Neutrophil (primary cell): ENCODE measurements around the gene PTPRN2.
"Not testable (repeated sequence)": the region's sequence is repeated elsewhere in the genome, so short reads cannot be mapped to it uniquely, and the experiment has no call there.

Experiments used
- H3K27ac ChIP-seq: fragments of 200-600 bp; sonication (generic); 2 replicates; pipeline ENCODE4 v1.5.1; 2016; ENCODE audit warnings: mild to moderate bottlenecking, moderate library complexity
- H3K27me3 ChIP-seq: fragments of 200-600 bp; sonication (generic); 2 replicates; pipeline ENCODE4 v1.6.0; 2016; ENCODE audit warnings: mild to moderate bottlenecking
- H3K36me3 ChIP-seq: fragments of 200-600 bp; sonication (generic); 2 replicates; pipeline ENCODE4 v1.5.1; 2017
- H3K4me1 ChIP-seq, 2 experiments: fragments of 200-600 bp in 1 of 2; sonication (generic) in 1 of 2; 1 replicate in 1 of 2; 2 replicates in 1 of 2; pipeline versions ENCODE4 v1.5.1 to v1.6.1; 2013 to 2016; ENCODE audit warnings: low read depth in 1 of 2, low read length in 1 of 2, mild to moderate bottlenecking in 1 of 2, moderate library complexity in 1 of 2; ENCODE audit not compliant: control insufficient read depth in 1 of 2, insufficient read depth in 1 of 2
- H3K4me3 ChIP-seq, 2 experiments: fragments of 200-600 bp in 1 of 2; sonication (generic) in 1 of 2; 1 replicate in 1 of 2; 2 replicates in 1 of 2; pipeline ENCODE4 v1.5.1; 2013 to 2016; ENCODE audit warnings: low read depth in 1 of 2, low read length in 1 of 2, mild to moderate bottlenecking in 1 of 2, moderate library complexity in 1 of 2
- H3K9me3 ChIP-seq: fragments of 200-600 bp; sonication (generic); 2 replicates; pipeline ENCODE4 v1.5.1; 2016
- CTCF ChIP-seq: fragments of 200-600 bp; sonication (generic); IDR thresholded peaks from 2 replicates; pipeline ENCODE4 v1.5.1; 2016; ENCODE audit warnings: antibody characterized with exemption

Gene PTPRN2

GRCh38 chr7:158351051-158351450 lies 236.6 kb downstream of the PTPRN2 start:
- no peak for TF ChIP-seq CTCF
- no peak overlapping the region for H3K27ac ChIP-seq
- no peaks in the 10 kb centered on the region for H3K9me3 ChIP-seq
- H3K4me1 ChIP-seq = no peaks in the 10 kb centered on the region
- H3K27me3 ChIP-seq = no peaks in the 10 kb centered on the region
- no peaks in the 10 kb centered on the region for H3K36me3 ChIP-seq
- no peak overlapping the region for H3K4me3 ChIP-seq

DNA sequence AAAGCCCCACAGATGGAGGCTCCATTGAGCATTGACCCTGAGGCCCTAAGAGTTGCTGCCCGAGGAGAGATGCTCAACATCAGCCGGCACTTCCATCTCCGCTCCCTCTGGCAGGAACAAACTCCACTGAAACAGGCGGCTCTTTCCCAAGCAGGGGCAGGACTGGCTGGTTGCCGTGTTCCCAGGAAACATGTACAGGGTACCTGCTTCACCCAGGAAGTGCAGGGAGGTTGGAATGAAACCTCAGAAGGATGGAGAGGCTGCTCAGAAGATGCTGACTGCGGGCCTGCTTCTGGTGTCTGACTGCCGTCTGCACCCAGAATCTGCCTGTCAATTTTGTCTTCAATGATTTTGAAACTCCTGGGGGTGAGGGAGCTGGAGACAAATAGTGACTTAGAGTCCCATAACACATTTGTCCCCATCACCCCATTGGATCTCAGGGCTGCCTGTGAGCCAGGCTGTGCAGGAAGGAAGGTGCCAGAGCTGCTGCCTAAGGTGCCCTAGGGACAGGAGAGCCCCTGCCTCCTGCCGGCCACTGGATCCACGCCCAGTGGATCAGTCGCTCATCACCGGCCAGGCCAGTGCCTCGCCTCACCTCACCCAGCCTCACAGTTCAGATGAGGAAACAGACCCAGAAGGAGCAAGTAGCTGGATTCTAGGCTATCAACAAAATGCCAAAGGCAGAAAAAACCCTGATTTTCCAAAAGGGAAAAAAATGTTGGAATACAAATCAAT lies 237.3 kb downstream of the PTPRN2 start:
- H3K27ac ChIP-seq = no peak overlapping the region
- no peaks in the 10 kb centered on the region for H3K27me3 ChIP-seq
- no peaks in the 10 kb centered on the region for H3K36me3 ChIP-seq
- no peaks in the 10 kb centered on the region for H3K4me1 ChIP-seq
- no peak for TF ChIP-seq CTCF
- no peak overlapping the region for H3K4me3 ChIP-seq
- H3K9me3 ChIP-seq = no peaks in the 10 kb centered on the region

DNA sequence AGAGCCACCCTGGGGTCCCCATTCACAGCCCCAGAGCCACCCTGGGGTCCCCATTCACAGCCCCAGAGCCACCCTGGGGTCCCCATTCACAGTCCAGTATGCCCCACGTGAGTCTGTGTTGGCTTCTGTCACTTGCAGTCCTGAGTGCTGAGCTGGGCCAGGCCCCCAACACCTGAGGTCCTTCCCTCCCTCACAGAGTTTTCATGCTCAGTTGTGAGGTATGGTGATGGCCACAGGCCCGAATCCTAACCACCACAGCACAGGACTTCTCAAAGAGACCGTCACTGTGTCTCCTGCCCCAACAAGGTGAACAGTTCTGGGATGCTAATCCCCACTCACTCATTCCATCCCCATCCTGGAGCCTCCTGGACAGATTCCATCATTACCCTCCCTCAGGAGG lies 239.2 kb downstream of the PTPRN2 start:
- no peak for TF ChIP-seq CTCF
- no peaks in the 10 kb centered on the region for H3K4me1 ChIP-seq
- peaks cover 3% of the 10 kb centered on the region for H3K9me3 ChIP-seq
- no peak overlapping the region for H3K27ac ChIP-seq
- H3K27me3 ChIP-seq = no peaks in the 10 kb centered on the region
- H3K36me3 ChIP-seq = no peaks in the 10 kb centered on the region
- no peak overlapping the region for H3K4me3 ChIP-seq

DNA sequence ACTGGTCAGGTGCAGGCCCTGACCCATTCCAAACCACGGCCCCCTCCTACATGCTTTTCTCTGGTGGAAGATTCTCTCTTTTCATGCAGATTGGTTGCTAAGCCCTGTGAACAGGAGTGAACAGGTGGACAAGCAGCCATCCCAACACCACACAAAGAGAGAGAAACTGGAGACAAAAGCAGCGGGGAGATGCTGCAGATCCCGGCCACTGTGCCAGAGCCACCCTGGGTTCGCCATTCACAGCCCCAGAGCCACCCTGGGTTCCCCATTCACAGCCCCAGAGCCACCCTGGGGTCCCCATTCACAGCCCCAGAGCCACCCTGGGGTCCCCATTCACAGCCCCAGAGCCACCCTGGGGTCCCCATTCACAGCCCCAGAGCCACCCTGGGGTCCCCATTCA lies 239.6 kb downstream of the PTPRN2 start:
- not testable (repeated sequence) for H3K36me3 ChIP-seq, H3K4me3 ChIP-seq, H3K27me3 ChIP-seq, H3K27ac ChIP-seq, H3K9me3 ChIP-seq, H3K4me1 ChIP-seq

- Histone ChIP-seq H3K4me3 (no peak overlapping the region), H3K4me1 (no peaks in the 10 kb centered on the region), H3K27me3 (no peaks in the 10 kb centered on the region), H3K27ac (no peak overlapping the region), H3K36me3 (no peaks in the 10 kb centered on the region), H3K9me3 (peaks cover 3% of the 10 kb centered on the region)
- TF ChIP-seq CTCF = no peak
Observed at GRCh38 chr7:158345731-158346130, 241.9 kb downstream of the PTPRN2 start.

DNA sequence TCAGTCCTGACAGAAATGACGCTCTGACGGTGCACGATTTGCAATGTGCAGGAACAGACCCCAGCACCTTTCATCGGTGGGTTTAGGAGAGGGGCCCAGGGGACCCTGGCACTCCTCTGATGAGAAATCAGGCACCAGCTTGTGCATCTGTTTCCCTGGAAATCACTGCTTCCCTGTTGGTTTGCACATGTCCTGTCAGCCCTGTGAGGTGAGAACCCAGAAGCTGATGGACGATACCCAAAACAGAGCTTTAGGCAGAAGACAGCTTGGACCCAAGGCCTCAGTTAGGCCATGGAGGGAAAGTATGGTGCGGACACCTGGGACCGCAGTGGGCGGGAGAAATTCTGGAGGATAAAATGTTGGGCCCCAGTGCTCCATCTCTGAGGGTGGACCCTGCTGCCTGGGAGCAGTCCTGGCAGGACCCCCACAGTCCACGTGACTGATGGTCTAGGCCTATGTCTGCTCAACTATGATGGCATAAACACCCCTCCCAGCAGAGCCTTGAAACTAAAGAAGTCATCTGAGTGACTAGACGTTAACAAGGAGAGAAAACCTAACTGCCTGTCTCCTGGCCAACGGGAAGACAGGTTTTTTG lies 242.8 kb downstream of the PTPRN2 start:
- H3K36me3 ChIP-seq = no peaks in the 10 kb centered on the region
- no peaks in the 10 kb centered on the region for H3K27me3 ChIP-seq
- no peak overlapping the region for H3K27ac ChIP-seq
- no peaks in the 10 kb centered on the region for H3K4me1 ChIP-seq
- H3K4me3 ChIP-seq = no peak overlapping the region
- peaks cover 3% of the 10 kb centered on the region for H3K9me3 ChIP-seq
- TF ChIP-seq CTCF = no peak
